Liver (tissue), 9 donors: Measurements from ENCODE around the gene CTBP1. TPM values are rescaled to one million over a fixed set of nuclear protein-coding genes. Genes with fewer than 3 reads are reported as not detected.

Experiments
- DNase-seq: peaks from one replicate; pipeline ENCODE4 v3.0.0-alpha.2; 2017; ENCODE audit warnings: low spot score
- H3K27ac ChIP-seq, 2 donors: one replicate each; pipeline ENCODE4 v1.7.0; 2013; ENCODE audit warnings: inconsistent platforms in 2 of 2, low read length in 2 of 2, control low read depth in 1 of 2, low read depth in 1 of 2, mild to moderate bottlenecking in 1 of 2
- H3K27me3 ChIP-seq, 4 donors: one replicate each; pipeline versions ENCODE4 v1.6.1 to v1.7.0; 2013; ENCODE audit warnings: low read length in 3 of 4, inconsistent platforms in 1 of 4, mild to moderate bottlenecking in 1 of 4, moderate library complexity in 1 of 4; ENCODE audit not compliant: control insufficient read depth in 4 of 4, insufficient read depth in 4 of 4
- H3K36me3 ChIP-seq, 4 donors: one replicate each; pipeline versions ENCODE4 v1.6.1 to v1.7.0; 2013; ENCODE audit warnings: low read length in 3 of 4, mild to moderate bottlenecking in 3 of 4, low read depth in 1 of 4, moderate library complexity in 1 of 4; ENCODE audit not compliant: control insufficient read depth in 4 of 4, insufficient read depth in 3 of 4
- H3K4me1 ChIP-seq, 4 donors: one replicate each; pipeline versions ENCODE4 v1.6.1 to v1.7.0; 2013; ENCODE audit warnings: low read length in 3 of 4, mild to moderate bottlenecking in 3 of 4, moderate library complexity in 1 of 4; ENCODE audit not compliant: control insufficient read depth in 4 of 4, insufficient read depth in 4 of 4
- H3K4me3 ChIP-seq, 3 donors: one replicate each; pipeline versions ENCODE4 v1.6.1 to v1.7.0; 2013; ENCODE audit warnings: low read length in 3 of 3, control low read depth in 1 of 3, low read depth in 1 of 3, mild to moderate bottlenecking in 1 of 3
- H3K9ac ChIP-seq, 2 donors: one replicate each; pipeline ENCODE4 v1.7.0; 2013; ENCODE audit warnings: low read length in 2 of 2, mild to moderate bottlenecking in 2 of 2, moderate library complexity in 2 of 2, control low read depth in 1 of 2, low read depth in 1 of 2
- H3K9me3 ChIP-seq, 4 donors: one replicate each; pipeline versions ENCODE4 v1.6.1 to v1.7.0; 2013; ENCODE audit warnings: low read length in 3 of 4; ENCODE audit not compliant: control insufficient read depth in 4 of 4
- EGR1 ChIP-seq, 2 donors: IDR thresholded peaks; 2 replicates each; pipeline ENCODE4 v1.6.1; 2016 to 2018; ENCODE audit warnings: antibody characterized with exemption in 2 of 2, low read depth in 2 of 2
- FOXA1 ChIP-seq: IDR thresholded peaks from 2 replicates; pipeline ENCODE4 v1.6.1; 2016; ENCODE audit warnings: antibody characterized with exemption
- FOXA2 ChIP-seq: IDR thresholded peaks from 2 replicates; pipeline ENCODE4 v1.6.1; 2016; ENCODE audit warnings: antibody characterized with exemption
- GABPA ChIP-seq, 2 donors: IDR thresholded peaks in 1 of 2; conservative IDR thresholded peaks in 1 of 2; 2 replicates each; pipeline ENCODE4 v1.6.1; 2016; ENCODE audit warnings: antibody characterized with exemption in 2 of 2, mild to moderate bottlenecking in 1 of 2, moderate library complexity in 1 of 2
- HNF4A ChIP-seq, 2 donors: conservative IDR thresholded peaks; 2 replicates each; pipeline ENCODE4 v1.6.1; 2016; ENCODE audit warnings: antibody characterized with exemption in 2 of 2, mild to moderate bottlenecking in 2 of 2
- HNF4G ChIP-seq: IDR thresholded peaks from 2 replicates; pipeline ENCODE4 v1.6.1; 2016; ENCODE audit warnings: antibody characterized with exemption
- JUND ChIP-seq, 2 donors: IDR thresholded peaks; 2 replicates each; pipeline ENCODE4 v1.6.1; 2016; ENCODE audit warnings: antibody characterized with exemption in 2 of 2
- NR2F2 ChIP-seq: IDR thresholded peaks from 2 replicates; pipeline ENCODE4 v1.6.1; 2016; ENCODE audit warnings: antibody characterized with exemption
- RAD21 ChIP-seq, 2 donors: IDR thresholded peaks; 2 replicates each; pipeline ENCODE4 v1.6.1; 2016; ENCODE audit warnings: antibody characterized with exemption in 2 of 2, mild to moderate bottlenecking in 2 of 2
- RXRA ChIP-seq, 2 donors: IDR thresholded peaks; 2 replicates each; pipeline ENCODE4 v1.6.1; 2017 to 2018; ENCODE audit warnings: antibody characterized with exemption in 2 of 2, mild to moderate bottlenecking in 1 of 2
- SP1 ChIP-seq: IDR thresholded peaks from 2 replicates; pipeline ENCODE4 v1.6.1; 2018; ENCODE audit warnings: antibody characterized with exemption, mild to moderate bottlenecking
- TAF1 ChIP-seq: conservative IDR thresholded peaks from 2 replicates; pipeline ENCODE4 v1.6.1; 2016; ENCODE audit warnings: antibody characterized with exemption, mild to moderate bottlenecking
- YY1 ChIP-seq: IDR thresholded peaks from 2 replicates; pipeline ENCODE4 v1.6.1; 2016; ENCODE audit warnings: antibody characterized with exemption, mild to moderate bottlenecking
- WGBS: extraction: QIAGEN DNeasy Blood & Tissue Kit; methylation state at CpG from one replicate; pipeline ENCODE4 v1.1.7; 2013; 5-methylcytosine and 5-hydroxymethylcytosine counted together
- polyA plus RNA-seq, 2 donors: library from polyadenylated mRNA; stranded (reverse) in 1 of 2; unstranded in 1 of 2; fragments of 200-250 nt in 1 of 2; fragments of >200 nt in 1 of 2; fragmentation: Nextera tagmentation in 1 of 2; extraction: Ambion mirVana in 1 of 2; gene quantifications; one replicate each; pipeline versions ENCODE4 v1.2.1 to v1.2.3, GENCODE V29; 2013 to 2015
- total RNA-seq, 2 donors: library from RNA; depleted of rRNA; stranded (reverse); fragments of >200 nt; gene quantifications; one replicate each; pipeline ENCODE4 v1.2.3, GENCODE V29; 2014
- TF ChIP-seq, protein P1 (sequence below): IDR thresholded peaks from 2 replicates; pipeline ENCODE4 v1.6.1; 2016; ENCODE audit warnings: antibody characterized with exemption
- TF ChIP-seq, protein P2 (sequence below): fragments of 150-350 bp; IDR thresholded peaks from 2 replicates; pipeline ENCODE4 v1.5.1; 2017; ENCODE audit warnings: improper control_type of control experiment, low read depth, low read length; ENCODE audit not compliant: missing input control
- TF ChIP-seq, protein P3 (sequence below): IDR thresholded peaks from 2 replicates; pipeline ENCODE4 v1.6.1; 2016; ENCODE audit warnings: antibody characterized with exemption, mild to moderate bottlenecking
- TF ChIP-seq, protein P4 (sequence below): IDR thresholded peaks from 2 replicates; pipeline ENCODE4 v1.6.1; 2016; ENCODE audit warnings: antibody characterized with exemption
- TF ChIP-seq, protein P5 (sequence below): IDR thresholded peaks from 2 replicates; pipeline ENCODE4 v1.6.1; 2016; ENCODE audit warnings: antibody characterized with exemption
- donor health status: healthy.
- donor health status: healthy.
- donor health status: healthy.
- donor health status: healthy.
- donor health status: healthy.

Gene CTBP1
- total and polyA plus RNA-seq, 4 donors = 27.5 to 156 (median 79.5) TPM

DNA sequence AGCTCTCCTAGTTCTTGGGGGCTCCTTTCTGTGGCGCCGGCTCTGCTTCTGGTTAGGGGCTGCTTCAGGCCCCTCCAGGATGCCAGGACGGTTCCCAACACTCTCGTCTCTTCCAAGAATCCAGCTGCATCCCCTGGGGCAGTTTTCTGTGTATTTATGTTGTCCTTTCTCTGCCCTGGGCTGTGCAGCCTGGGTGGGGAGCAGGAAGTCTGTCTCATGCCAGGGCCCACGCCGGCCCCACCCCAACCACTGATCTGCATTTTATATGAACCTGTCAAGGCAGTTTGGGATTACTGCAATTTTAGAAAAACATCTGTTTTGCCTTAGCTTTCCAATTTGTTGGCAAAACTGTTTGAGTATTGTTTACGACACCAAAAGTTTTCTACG, 14.6 kb downstream of the CTBP1 start:
- H3K4me1 ChIP-seq = peaks cover 0 to 22% (median 3%) of the 10 kb centered on the region in 4 donors
- no peak for DNase-seq

More for the DNA sequence above, 14.6 kb downstream of the CTBP1 start:
- 74% methylated on average over 8 of the region's 8 CpGs for WGBS
- no peak overlapping the region for H3K9ac ChIP-seq
- H3K27me3 ChIP-seq = no peaks in the 10 kb centered on the region
- H3K36me3 ChIP-seq = peaks cover 18 to 58% (median 32%) of the 10 kb centered on the region in 4 donors
- H3K4me3 ChIP-seq = no peak overlapping the region
- H3K27ac ChIP-seq = peak overlapping the region in 1 of 2 donors; percentile 40
- TF ChIP-seq, protein P1, sequence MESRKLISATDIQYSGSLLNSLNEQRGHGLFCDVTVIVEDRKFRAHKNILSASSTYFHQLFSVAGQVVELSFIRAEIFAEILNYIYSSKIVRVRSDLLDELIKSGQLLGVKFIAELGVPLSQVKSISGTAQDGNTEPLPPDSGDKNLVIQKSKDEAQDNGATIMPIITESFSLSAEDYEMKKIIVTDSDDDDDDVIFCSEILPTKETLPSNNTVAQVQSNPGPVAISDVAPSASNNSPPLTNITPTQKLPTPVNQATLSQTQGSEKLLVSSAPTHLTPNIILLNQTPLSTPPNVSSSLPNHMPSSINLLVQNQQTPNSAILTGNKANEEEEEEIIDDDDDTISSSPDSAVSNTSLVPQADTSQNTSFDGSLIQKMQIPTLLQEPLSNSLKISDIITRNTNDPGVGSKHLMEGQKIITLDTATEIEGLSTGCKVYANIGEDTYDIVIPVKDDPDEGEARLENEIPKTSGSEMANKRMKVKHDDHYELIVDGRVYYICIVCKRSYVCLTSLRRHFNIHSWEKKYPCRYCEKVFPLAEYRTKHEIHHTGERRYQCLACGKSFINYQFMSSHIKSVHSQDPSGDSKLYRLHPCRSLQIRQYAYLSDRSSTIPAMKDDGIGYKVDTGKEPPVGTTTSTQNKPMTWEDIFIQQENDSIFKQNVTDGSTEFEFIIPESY = no peak
- TF ChIP-seq, protein P2, sequence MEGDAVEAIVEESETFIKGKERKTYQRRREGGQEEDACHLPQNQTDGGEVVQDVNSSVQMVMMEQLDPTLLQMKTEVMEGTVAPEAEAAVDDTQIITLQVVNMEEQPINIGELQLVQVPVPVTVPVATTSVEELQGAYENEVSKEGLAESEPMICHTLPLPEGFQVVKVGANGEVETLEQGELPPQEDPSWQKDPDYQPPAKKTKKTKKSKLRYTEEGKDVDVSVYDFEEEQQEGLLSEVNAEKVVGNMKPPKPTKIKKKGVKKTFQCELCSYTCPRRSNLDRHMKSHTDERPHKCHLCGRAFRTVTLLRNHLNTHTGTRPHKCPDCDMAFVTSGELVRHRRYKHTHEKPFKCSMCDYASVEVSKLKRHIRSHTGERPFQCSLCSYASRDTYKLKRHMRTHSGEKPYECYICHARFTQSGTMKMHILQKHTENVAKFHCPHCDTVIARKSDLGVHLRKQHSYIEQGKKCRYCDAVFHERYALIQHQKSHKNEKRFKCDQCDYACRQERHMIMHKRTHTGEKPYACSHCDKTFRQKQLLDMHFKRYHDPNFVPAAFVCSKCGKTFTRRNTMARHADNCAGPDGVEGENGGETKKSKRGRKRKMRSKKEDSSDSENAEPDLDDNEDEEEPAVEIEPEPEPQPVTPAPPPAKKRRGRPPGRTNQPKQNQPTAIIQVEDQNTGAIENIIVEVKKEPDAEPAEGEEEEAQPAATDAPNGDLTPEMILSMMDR = no peak
- TF ChIP-seq GABPA (IDR thresholded peaks at IDR 0.05 in 1 of 2, conservative IDR thresholded peaks at IDR 0.05 in 1 of 2) (no peak), YY1 (no peak), RXRA (IDR thresholded peaks at IDR 0.05) (no peak), SP1 (no peak), RAD21 (IDR thresholded peaks at IDR 0.05) (no peak), EGR1 (IDR thresholded peaks at IDR 0.05; ENCODE audit: low read depth in 2 of 2) (no peak), HNF4A (conservative IDR thresholded peaks at IDR 0.05) (no peak), FOXA2 (no peak), HNF4G (no peak), NR2F2 (no peak), TAF1 (no peak), JUND (IDR thresholded peaks at IDR 0.05) (no peak), FOXA1 (no peak)
- TF ChIP-seq, protein P3, sequence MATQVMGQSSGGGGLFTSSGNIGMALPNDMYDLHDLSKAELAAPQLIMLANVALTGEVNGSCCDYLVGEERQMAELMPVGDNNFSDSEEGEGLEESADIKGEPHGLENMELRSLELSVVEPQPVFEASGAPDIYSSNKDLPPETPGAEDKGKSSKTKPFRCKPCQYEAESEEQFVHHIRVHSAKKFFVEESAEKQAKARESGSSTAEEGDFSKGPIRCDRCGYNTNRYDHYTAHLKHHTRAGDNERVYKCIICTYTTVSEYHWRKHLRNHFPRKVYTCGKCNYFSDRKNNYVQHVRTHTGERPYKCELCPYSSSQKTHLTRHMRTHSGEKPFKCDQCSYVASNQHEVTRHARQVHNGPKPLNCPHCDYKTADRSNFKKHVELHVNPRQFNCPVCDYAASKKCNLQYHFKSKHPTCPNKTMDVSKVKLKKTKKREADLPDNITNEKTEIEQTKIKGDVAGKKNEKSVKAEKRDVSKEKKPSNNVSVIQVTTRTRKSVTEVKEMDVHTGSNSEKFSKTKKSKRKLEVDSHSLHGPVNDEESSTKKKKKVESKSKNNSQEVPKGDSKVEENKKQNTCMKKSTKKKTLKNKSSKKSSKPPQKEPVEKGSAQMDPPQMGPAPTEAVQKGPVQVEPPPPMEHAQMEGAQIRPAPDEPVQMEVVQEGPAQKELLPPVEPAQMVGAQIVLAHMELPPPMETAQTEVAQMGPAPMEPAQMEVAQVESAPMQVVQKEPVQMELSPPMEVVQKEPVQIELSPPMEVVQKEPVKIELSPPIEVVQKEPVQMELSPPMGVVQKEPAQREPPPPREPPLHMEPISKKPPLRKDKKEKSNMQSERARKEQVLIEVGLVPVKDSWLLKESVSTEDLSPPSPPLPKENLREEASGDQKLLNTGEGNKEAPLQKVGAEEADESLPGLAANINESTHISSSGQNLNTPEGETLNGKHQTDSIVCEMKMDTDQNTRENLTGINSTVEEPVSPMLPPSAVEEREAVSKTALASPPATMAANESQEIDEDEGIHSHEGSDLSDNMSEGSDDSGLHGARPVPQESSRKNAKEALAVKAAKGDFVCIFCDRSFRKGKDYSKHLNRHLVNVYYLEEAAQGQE = no peak
- TF ChIP-seq, protein P4, sequence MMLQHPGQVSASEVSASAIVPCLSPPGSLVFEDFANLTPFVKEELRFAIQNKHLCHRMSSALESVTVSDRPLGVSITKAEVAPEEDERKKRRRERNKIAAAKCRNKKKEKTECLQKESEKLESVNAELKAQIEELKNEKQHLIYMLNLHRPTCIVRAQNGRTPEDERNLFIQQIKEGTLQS = no peak
- TF ChIP-seq, protein P5, sequence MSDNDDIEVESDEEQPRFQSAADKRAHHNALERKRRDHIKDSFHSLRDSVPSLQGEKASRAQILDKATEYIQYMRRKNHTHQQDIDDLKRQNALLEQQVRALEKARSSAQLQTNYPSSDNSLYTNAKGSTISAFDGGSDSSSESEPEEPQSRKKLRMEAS = no peak
- H3K9me3 ChIP-seq = no peaks in the 10 kb centered on the region
